Kidney capillary endothelial cell (primary cell): ENCODE measurements around the gene BLVRA.
A peak's percentile ranks its signal among the peaks of the same experiment; 100 is the strongest.
"Not testable (repeated sequence)": the region's sequence is repeated elsewhere in the genome, so short reads cannot be mapped to it uniquely, and the experiment has no call there.

Experiments used
- DNase-seq: peaks from one replicate; pipeline ENCODE4 v3.0.0-alpha.2; 2018; ENCODE audit warnings: low spot score

BLVRA gene

GRCh38 chr7:43810195-43810941, 51.9 kb downstream of the BLVRA start:
- not testable (repeated sequence) for DNase-seq

- no peak for DNase-seq
Measured at GRCh38 chr7:43815373-43815772, 56.9 kb downstream of the BLVRA start.

- not testable (repeated sequence) for DNase-seq
Measured at GRCh38 chr7:43816046-43816797, 57.7 kb downstream of the BLVRA start.

GRCh38 chr7:43823425-43823824, 64.9 kb downstream of the BLVRA start:
- not testable (repeated sequence) for DNase-seq

GRCh38 chr7:43823941-43824340, 65.5 kb downstream of the BLVRA start:
- no peak for DNase-seq

GRCh38 chr7:43824513-43824912, 66.0 kb downstream of the BLVRA start:
- DNase-seq = not testable (repeated sequence)

GRCh38 chr7:43824963-43825362, 66.5 kb downstream of the BLVRA start:
- no peak for DNase-seq

- DNase-seq = no peak
Measured at GRCh38 chr7:43825391-43825808, 66.9 kb downstream of the BLVRA start.

- DNase-seq = not testable (repeated sequence)
Measured at GRCh38 chr7:43830917-43831316, 72.4 kb downstream of the BLVRA start.

GRCh38 chr7:43834463-43835251, 76.2 kb downstream of the BLVRA start:
- DNase-seq = peak; percentile 16

- DNase-seq = no peak
Measured at GRCh38 chr7:43838201-43838658, 79.8 kb downstream of the BLVRA start.

- DNase-seq = no peak
Measured at GRCh38 chr7:43843296-43843695, 84.8 kb downstream of the BLVRA start.

- no peak for DNase-seq
Measured at GRCh38 chr7:43844257-43844656, 85.8 kb downstream of the BLVRA start.

- DNase-seq = no peak
Measured at GRCh38 chr7:43844662-43845061, 86.2 kb downstream of the BLVRA start.

GRCh38 chr7:43847496-43847895, 89.0 kb downstream of the BLVRA start:
- DNase-seq = no peak

GRCh38 chr7:43849047-43849446, 90.6 kb downstream of the BLVRA start:
- no peak for DNase-seq

- DNase-seq = no peak
Measured at GRCh38 chr7:43850348-43851116, 92.1 kb downstream of the BLVRA start.

- DNase-seq = no peak
Measured at GRCh38 chr7:43851805-43852204, 93.3 kb downstream of the BLVRA start.

- DNase-seq = no peak
Measured at GRCh38 chr7:43855176-43855575, 96.7 kb downstream of the BLVRA start.

GRCh38 chr7:43856316-43856715, 97.8 kb downstream of the BLVRA start:
- no peak for DNase-seq
